HG03280 (cell line): ENCODE results near the gene DNAH7.
"Not testable (repeated sequence)": the region's sequence is repeated elsewhere in the genome, so short reads cannot be mapped to it uniquely, and the experiment has no call there.

Experiments
- ATAC-seq: cut with Tn5 transposase; IDR thresholded peaks from one replicate; pipeline ENCODE4 v1.9.1; 2021; ENCODE audit warnings: mild to moderate bottlenecking, moderate library complexity; ENCODE audit not compliant: unreplicated experiment

Gene DNAH7

DNA sequence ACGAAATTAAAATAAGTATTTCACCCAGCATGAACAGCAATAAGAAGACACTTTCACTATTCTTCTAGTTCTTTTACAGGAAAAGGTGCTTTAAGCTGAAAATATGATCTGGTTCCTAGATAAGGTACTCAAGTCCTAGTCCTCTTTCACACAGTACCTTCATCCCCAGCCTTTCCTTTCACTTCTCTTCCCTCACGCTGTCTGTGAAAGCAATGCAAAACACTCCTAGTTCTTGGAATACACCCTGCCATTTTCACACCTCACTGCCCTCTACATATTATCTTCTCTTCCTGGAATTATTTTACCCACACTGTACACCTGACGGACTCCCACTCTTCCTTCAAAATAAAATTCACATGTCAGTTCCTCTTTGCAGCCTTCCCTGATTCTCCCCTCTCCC is 82.9 kb downstream of the DNAH7 start:
- ATAC-seq: no peak

GRCh38 chr2:195984923-195985726 is 83.5 kb downstream of the DNAH7 start:
- no peak for ATAC-seq

GRCh38 chr2:195967336-195967735 is 101.3 kb downstream of the DNAH7 start:
- no peak for ATAC-seq

DNA sequence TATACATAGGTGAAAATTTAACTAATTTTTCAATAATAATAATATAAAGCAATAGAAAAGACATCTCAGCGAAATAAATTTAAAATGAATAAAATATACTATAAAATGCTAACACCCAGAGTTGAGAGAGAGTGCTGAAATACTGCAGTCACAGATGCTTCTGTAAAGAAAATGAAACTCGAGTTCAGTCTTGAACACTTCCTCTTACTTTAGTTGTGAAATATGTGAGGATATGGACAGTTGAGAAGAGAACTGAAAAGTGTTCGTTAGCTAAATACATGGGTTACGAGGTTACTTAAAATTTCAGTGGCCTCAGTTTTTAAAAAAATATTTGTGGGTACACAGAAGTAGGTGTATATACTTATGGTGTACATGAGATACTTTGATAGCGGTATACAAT is 106.8 kb downstream of the DNAH7 start:
- ATAC-seq: peak; percentile 96

DNA sequence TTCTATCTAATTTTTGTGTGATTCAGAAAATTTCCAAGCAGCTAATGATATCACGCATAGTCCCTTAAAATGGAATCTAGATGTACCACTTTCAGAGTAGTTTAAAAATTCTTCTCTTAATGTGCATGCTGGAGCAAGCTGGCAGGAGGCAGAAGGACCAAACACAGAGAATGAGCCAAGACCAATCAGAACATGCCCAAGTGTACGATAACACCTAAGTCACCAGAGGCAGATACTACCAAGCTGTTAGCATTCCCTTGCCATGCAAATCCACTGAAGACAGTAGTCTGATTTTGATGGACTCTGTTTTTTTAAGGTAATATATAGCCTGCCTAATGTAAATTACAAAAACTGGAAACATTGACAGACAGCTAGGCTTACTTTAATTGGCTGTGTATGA is 109.3 kb downstream of the DNAH7 start:
- no peak for ATAC-seq

- ATAC-seq: no peak
Measured at GRCh38 chr2:195956725-195957124, 111.9 kb downstream of the DNAH7 start.

DNA sequence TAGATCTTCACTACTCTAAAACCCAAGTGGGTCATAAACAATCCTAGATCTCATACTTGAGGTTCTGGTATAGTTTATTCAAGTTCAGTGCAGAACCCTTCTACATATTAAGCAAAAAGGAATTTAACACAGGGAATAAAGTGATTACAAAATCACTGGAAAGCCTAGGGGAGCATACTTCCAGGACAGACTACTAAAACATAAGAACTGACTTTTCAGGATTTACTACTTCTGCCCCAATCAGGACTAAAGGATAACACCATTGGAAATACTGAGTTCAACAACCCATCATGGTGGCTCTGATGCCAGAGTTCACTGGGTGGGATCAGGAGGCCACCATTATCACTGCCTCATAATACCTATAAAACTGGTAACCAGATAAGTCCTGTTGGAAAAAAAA is 123.6 kb downstream of the DNAH7 start:
- ATAC-seq: no peak

DNA sequence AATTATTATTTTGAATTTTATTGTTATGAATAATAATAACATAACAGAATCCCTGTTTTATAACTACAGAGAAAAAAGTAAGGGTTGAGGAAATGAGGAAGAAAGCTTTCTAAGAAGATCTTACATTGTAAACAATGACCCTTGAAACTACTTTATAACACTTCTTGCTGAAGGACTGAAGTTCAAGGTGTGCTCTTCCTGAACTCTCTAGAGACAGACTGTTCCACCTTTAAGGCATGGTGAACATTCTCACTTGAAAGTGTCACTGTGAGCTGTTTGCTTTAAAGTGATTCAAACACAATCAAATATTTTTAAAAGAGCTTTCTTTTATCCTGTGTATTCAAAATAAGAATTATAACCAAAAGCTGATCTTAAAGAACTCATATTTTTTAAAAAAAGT is 131.5 kb downstream of the DNAH7 start:
- no peak for ATAC-seq

- no peak for ATAC-seq
Measured at GRCh38 chr2:195934484-195934883, 134.2 kb downstream of the DNAH7 start.

GRCh38 chr2:195929531-195929930 is 139.1 kb downstream of the DNAH7 start:
- no peak for ATAC-seq

GRCh38 chr2:195925120-195925519 is 143.5 kb downstream of the DNAH7 start:
- ATAC-seq: no peak

GRCh38 chr2:195923889-195924288 is 144.7 kb downstream of the DNAH7 start:
- no peak for ATAC-seq

- not testable (repeated sequence) for ATAC-seq
Measured at GRCh38 chr2:195917021-195917600, 151.5 kb downstream of the DNAH7 start.

- ATAC-seq: no peak
Measured at GRCh38 chr2:195912079-195912478, 156.6 kb downstream of the DNAH7 start.

- no peak for ATAC-seq
Measured at GRCh38 chr2:195910570-195910969, 158.1 kb downstream of the DNAH7 start.

- no peak for ATAC-seq
Measured at GRCh38 chr2:195909926-195910325, 158.7 kb downstream of the DNAH7 start.

GRCh38 chr2:195907474-195907873 is 161.2 kb downstream of the DNAH7 start:
- ATAC-seq: no peak

- ATAC-seq: no peak
Measured at GRCh38 chr2:195903956-195904355, 164.7 kb downstream of the DNAH7 start.

- no peak for ATAC-seq
Measured at GRCh38 chr2:195902857-195903256, 165.8 kb downstream of the DNAH7 start.

DNA sequence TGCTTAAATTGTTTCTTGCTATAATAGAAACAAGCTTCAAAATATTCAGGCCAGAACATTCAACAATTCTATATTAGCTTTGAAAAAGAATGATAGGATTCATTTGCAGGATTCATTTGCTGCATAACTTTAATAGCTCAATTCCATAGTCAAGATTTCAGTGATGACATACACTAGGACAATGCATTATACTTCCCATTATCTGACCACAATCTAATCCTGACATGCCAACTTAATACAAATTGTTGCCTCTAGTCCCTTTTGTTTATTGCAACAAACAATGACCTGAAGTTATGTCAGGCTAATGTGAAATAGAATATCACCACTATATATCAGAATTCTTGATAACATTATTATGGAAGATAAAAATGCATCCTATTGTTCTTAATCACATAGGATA is 169.4 kb downstream of the DNAH7 start:
- no peak for ATAC-seq

GRCh38 chr2:195898505-195899191 is 170.0 kb downstream of the DNAH7 start:
- ATAC-seq: no peak

DNA sequence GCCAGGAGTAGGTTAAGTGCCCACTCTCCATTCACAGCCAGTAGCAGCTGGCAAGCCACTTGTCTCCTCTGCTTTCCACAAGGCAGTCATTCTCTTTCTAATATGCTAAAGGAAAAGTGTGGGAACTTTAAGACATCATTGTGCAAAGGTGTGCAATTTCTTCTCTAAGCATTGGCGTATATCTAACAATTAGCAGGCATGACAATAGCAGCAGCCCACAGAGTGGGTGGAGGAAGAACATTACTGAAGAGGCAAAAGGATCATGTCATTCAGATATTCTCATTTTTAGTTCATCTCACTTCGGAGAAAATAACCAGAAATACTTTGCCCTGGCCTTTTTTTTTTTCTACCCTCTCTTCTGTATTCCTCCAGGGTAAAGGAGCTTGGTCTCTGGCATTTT is 177.6 kb downstream of the DNAH7 start:
- no peak for ATAC-seq
